H9 (cell line): ENCODE data around the gene PRKAR1A. TPM values are rescaled to one million over a fixed set of nuclear protein-coding genes. Genes with fewer than 3 reads are reported as not detected.

Source experiments
- DNase-seq: peaks from one replicate; pipeline ENCODE4 v3.0.0-alpha.2; 2017
- H2AFZ ChIP-seq: one replicate; pipeline ENCODE4 v1.6.1; 2013; ENCODE audit warnings: mild to moderate bottlenecking, low read length, control low read depth, moderate library complexity
- H2AK5ac ChIP-seq: 2 replicates; pipeline ENCODE4 v1.6.1; 2013; ENCODE audit warnings: low read length, control low read depth, mixed read lengths; ENCODE audit not compliant: insufficient read length
- H2BK120ac ChIP-seq: one replicate; pipeline ENCODE4 v1.6.1; 2013; ENCODE audit warnings: low read depth, mild to moderate bottlenecking, low read length, control low read depth, inconsistent platforms; ENCODE audit not compliant: poor library complexity, severe bottlenecking
- H2BK12ac ChIP-seq: 2 replicates; pipeline ENCODE4 v1.6.1; 2013; ENCODE audit warnings: low read length, control low read depth, mixed read lengths, low read depth; ENCODE audit not compliant: insufficient read length
- H2BK15ac ChIP-seq: 2 replicates; pipeline ENCODE4 v1.6.1; 2013; ENCODE audit warnings: low read depth, low read length, control low read depth
- H2BK20ac ChIP-seq: one replicate; pipeline ENCODE4 v1.6.1; 2013; ENCODE audit warnings: low read depth, mild to moderate bottlenecking, low read length, control low read depth, inconsistent platforms; ENCODE audit not compliant: poor library complexity, severe bottlenecking
- H2BK5ac ChIP-seq: 2 replicates; pipeline ENCODE4 v1.6.1; 2013; ENCODE audit warnings: low read length, control low read depth, mixed read lengths; ENCODE audit not compliant: insufficient read length
- H3K14ac ChIP-seq: 2 replicates; pipeline ENCODE4 v1.6.1; 2013; ENCODE audit warnings: low read length, control low read depth; ENCODE audit not compliant: insufficient read depth
- H3K18ac ChIP-seq: 2 replicates; pipeline ENCODE4 v1.6.1; 2013; ENCODE audit warnings: low read depth, mild to moderate bottlenecking, mixed read lengths, low read length, control low read depth; ENCODE audit not compliant: insufficient read length
- H3K23ac ChIP-seq: 2 replicates; pipeline ENCODE4 v1.6.1; 2013; ENCODE audit warnings: low read length, control low read depth, mixed read lengths, low read depth; ENCODE audit not compliant: insufficient read length
- H3K23me2 ChIP-seq: 2 replicates; pipeline ENCODE4 v1.6.1; 2013; ENCODE audit warnings: low read depth, mild to moderate bottlenecking, mixed read lengths, low read length, control low read depth; ENCODE audit not compliant: insufficient read length, poor library complexity, severe bottlenecking
- H3K27ac ChIP-seq: 2 replicates; pipeline ENCODE4 v1.5.1; 2013; ENCODE audit warnings: low read length, control low read depth, mixed read lengths, low read depth; ENCODE audit not compliant: insufficient read length
- H3K27me3 ChIP-seq: 2 replicates; pipeline ENCODE4 v1.6.1; 2013; ENCODE audit warnings: low read length, control low read depth, inconsistent platforms; ENCODE audit not compliant: insufficient read depth
- H3K4ac ChIP-seq: 2 replicates; pipeline ENCODE4 v1.6.1; 2013; ENCODE audit warnings: low read depth, mild to moderate bottlenecking, control low read depth, inconsistent platforms, low read length, moderate library complexity
- H3K4me1 ChIP-seq: 2 replicates; pipeline ENCODE4 v1.6.1; 2013; ENCODE audit warnings: low read length, control low read depth, inconsistent platforms; ENCODE audit not compliant: insufficient read depth
- H3K4me2 ChIP-seq: 2 replicates; pipeline ENCODE4 v1.6.1; 2013; ENCODE audit warnings: low read length, control low read depth, mixed read lengths; ENCODE audit not compliant: insufficient read length, insufficient read depth
- H3K56ac ChIP-seq: 2 replicates; pipeline ENCODE4 v1.6.1; 2013; ENCODE audit warnings: low read depth, mild to moderate bottlenecking, mixed read lengths, low read length, control low read depth; ENCODE audit not compliant: insufficient read length
- H3K79me1 ChIP-seq: 2 replicates; pipeline ENCODE4 v1.6.1; 2013; ENCODE audit warnings: low read depth, mild to moderate bottlenecking, moderate library complexity, low read length, control low read depth, inconsistent platforms; ENCODE audit not compliant: insufficient read depth, poor library complexity, severe bottlenecking
- H3K79me2 ChIP-seq: 2 replicates; pipeline ENCODE4 v1.6.1; 2013; ENCODE audit warnings: low read length, control low read depth, inconsistent platforms; ENCODE audit not compliant: insufficient read depth
- H3K9ac ChIP-seq: 2 replicates; pipeline ENCODE4 v1.6.1; 2013; ENCODE audit warnings: low read length, control low read depth, mixed read lengths; ENCODE audit not compliant: insufficient read length; ENCODE audit errors: extremely low read depth
- H3K9me3 ChIP-seq: one replicate; pipeline ENCODE4 v1.6.1; 2013; ENCODE audit warnings: low read depth, low read length, inconsistent platforms; ENCODE audit not compliant: control insufficient read depth
- H3T11ph ChIP-seq: one replicate; pipeline ENCODE4 v1.6.1; 2013; ENCODE audit warnings: mild to moderate bottlenecking, low read length, control low read depth, inconsistent platforms
- H4K20me1 ChIP-seq: one replicate; pipeline ENCODE4 v1.6.1; 2013; ENCODE audit not compliant: control insufficient read depth, insufficient read length, insufficient read depth
- H4K5ac ChIP-seq: 2 replicates; pipeline ENCODE4 v1.6.1; 2013; ENCODE audit warnings: low read depth, mild to moderate bottlenecking, mixed read lengths, low read length, control low read depth; ENCODE audit not compliant: insufficient read length
- H4K8ac ChIP-seq: replicated peaks from 2 replicates; pipeline ENCODE4 v1.6.1; 2013; ENCODE audit warnings: low read length, control low read depth, mixed read lengths, low read depth; ENCODE audit not compliant: insufficient read length
- H4K91ac ChIP-seq: 2 replicates; pipeline ENCODE4 v1.6.1; 2013; ENCODE audit warnings: low read depth, mild to moderate bottlenecking, moderate library complexity, mixed read lengths, low read length, control low read depth; ENCODE audit not compliant: insufficient read length
- H3K27ac Mint-ChIP-seq, 3 experiments: 2 replicates in 2 of 3; 3 replicates in 1 of 3; pipeline ENCODE4 v1.8.0; 2020 to 2021; ENCODE audit warnings: mixed read lengths in 3 of 3, mild to moderate bottlenecking in 1 of 3, moderate library complexity in 1 of 3
- H3K27me3 Mint-ChIP-seq: 2 replicates; pipeline ENCODE4 v1.8.0; 2021; ENCODE audit warnings: low read depth, mild to moderate bottlenecking, moderate library complexity, mixed read lengths
- H3K36me3 Mint-ChIP-seq, 3 experiments: 2 replicates in 2 of 3; 3 replicates in 1 of 3; pipeline ENCODE4 v1.8.0; 2020 to 2021; ENCODE audit warnings: low read depth in 3 of 3, mixed read lengths in 3 of 3; ENCODE audit not compliant: insufficient read depth in 1 of 3
- H3K4me1 Mint-ChIP-seq, 2 experiments: 2 replicates each; pipeline ENCODE4 v1.8.0; 2020; ENCODE audit warnings: mixed read lengths in 2 of 2
- H3K4me3 Mint-ChIP-seq, 2 experiments: 2 replicates in 1 of 2; 3 replicates in 1 of 2; pipeline ENCODE4 v1.8.0; 2020 to 2021; ENCODE audit warnings: mild to moderate bottlenecking in 2 of 2, mixed read lengths in 2 of 2, moderate library complexity in 1 of 2
- H3K9me3 Mint-ChIP-seq, 2 experiments: 2 replicates in 1 of 2; 3 replicates in 1 of 2; pipeline ENCODE4 v1.8.0; 2020; ENCODE audit warnings: mild to moderate bottlenecking in 2 of 2, mixed read lengths in 2 of 2, moderate library complexity in 1 of 2
- CTCF ChIP-seq: fragments of 200-600 bp; sonication (generic); conservative IDR thresholded peaks from 3 replicates; pipeline ENCODE4 v1.8.0; 2021; ENCODE audit warnings: antibody characterized with exemption, mild to moderate bottlenecking
- total RNA-seq: library from RNA; stranded (reverse); gene quantifications from 2 replicates; pipeline ENCODE4 v1.2.1, GENCODE V29; 2021

Gene PRKAR1A
- total RNA-seq, 1 experiment from 2014 or later = 171 TPM

- DNase-seq = no peak
- peaks cover 10% of the 10 kb centered on the region for H3K9me3 ChIP-seq
- no peaks in the 10 kb centered on the region for H3K23me2 ChIP-seq
- no peak overlapping the region for H3K23ac ChIP-seq
- H2BK5ac ChIP-seq = no peak overlapping the region
- no peak for TF ChIP-seq CTCF
- no peak overlapping the region for H3K14ac ChIP-seq
- H2BK12ac ChIP-seq = no peak overlapping the region
- Mint-ChIP-seq H3K4me1 (peaks cover 11 to 14% of the 10 kb centered on the region in 2 experiments), H3K36me3 (peaks cover 49 to 80% (median 79%) of the 10 kb centered on the region in 3 experiments), H3K9me3 (peaks cover 10 to 11% of the 10 kb centered on the region in 2 experiments; a peak in 4 of 5 replicates), H3K27me3 (0 out of 2 replicates have a peak, but pooled peaks cover 2% of the 10 kb centered on the region), H3K27ac (peak overlapping the region in 2 of 3 experiments; percentile 32 to 87; a peak in 3 of 7 replicates), H3K4me3 (no peak overlapping the region)
- no peak overlapping the region for H3T11ph ChIP-seq
- no peak overlapping the region for H2AFZ ChIP-seq
- peaks cover 7% of the 10 kb centered on the region for H3K79me1 ChIP-seq
- peaks cover 1% of the 10 kb centered on the region; the same call in 1 of the 2 replicates for H3K79me2 ChIP-seq
- H4K8ac ChIP-seq = no peak overlapping the region
- no peak overlapping the region for H3K4ac ChIP-seq
- H3K4me1 ChIP-seq = no peaks in the 10 kb centered on the region
- no peak overlapping the region for H4K91ac ChIP-seq
- no peaks in the 10 kb centered on the region for H4K20me1 ChIP-seq
- no peak overlapping the region for H3K27ac ChIP-seq
- H2BK20ac ChIP-seq = no peak overlapping the region
- no peak overlapping the region for H3K4me2 ChIP-seq
- H2AK5ac ChIP-seq = no peak overlapping the region
- H3K27me3 ChIP-seq = no peaks in the 10 kb centered on the region
- no peak overlapping the region for H4K5ac ChIP-seq
- H2BK120ac ChIP-seq = no peak overlapping the region
- no peak overlapping the region for H2BK15ac ChIP-seq
- H3K56ac ChIP-seq = no peak overlapping the region
- no peak overlapping the region for H3K18ac ChIP-seq
- H3K9ac ChIP-seq = no peak overlapping the region
These were observed 10.0 kb downstream of the PRKAR1A start for GRCh38 chr17:68522266-68522665.
